Measurements from ENCODE around the gene BCL2L14. TPM values are rescaled to one million over a fixed set of nuclear protein-coding genes. Genes with fewer than 3 reads are reported as not detected.

Gene BCL2L14
- polyA plus RNA-seq, 4 donors: 19.2 to 49.2 (median 26.2) TPM

GRCh38 chr12:12029653-12030052, 41.1 kb upstream of the BCL2L14 start:
- no peak for FAIRE-seq

GRCh38 chr12:12032260-12032791, 38.4 kb upstream of the BCL2L14 start:
- DNase-seq (peak; percentile 67 to 76), FAIRE-seq (no peak)
- Histone ChIP-seq H3K27ac (ENCODE audit: low read depth in 1 of 3, low read length in 2 of 3) (peak overlapping the region; percentile 69 to 78 (median 69)), H3K4me1 (ENCODE audit: control insufficient read depth in 3 of 3, insufficient read depth in 2 of 3, low read depth in 1 of 3, low read length in 2 of 3) (peaks cover 0 to 12% (median 4%) of the 10 kb centered on the region in 3 donors), H3K27me3 (ENCODE audit: control insufficient read depth in 3 of 3, insufficient read depth in 3 of 3, low read length in 3 of 3) (no peaks in the 10 kb centered on the region), H3K9me3 (ENCODE audit: control insufficient read depth in 2 of 2, insufficient read depth in 1 of 2, low read depth in 1 of 2, low read length in 1 of 2) (peaks cover 0 to 3% of the 10 kb centered on the region in 2 donors), H3K4me3 (ENCODE audit: low read depth in 1 of 3, low read length in 3 of 3) (peak overlapping the region in 2 of 3 donors; percentile 43 to 46), H3K36me3 (ENCODE audit: control insufficient read depth in 3 of 3, insufficient read depth in 2 of 3, low read depth in 1 of 3, low read length in 3 of 3) (no peaks in the 10 kb centered on the region)
- 39 to 59% (median 40%) methylated on average over 12 of the region's 12 CpGs for WGBS, 3 donors

More at GRCh38 chr12:12029653-12030052, 41.1 kb upstream of the BCL2L14 start:
- no peak overlapping the region for H3K27ac ChIP-seq (ENCODE audit: low read depth in 1 of 3, low read length in 2 of 3)
- peaks cover 2 to 12% (median 4%) of the 10 kb centered on the region in 3 donors for H3K4me1 ChIP-seq (ENCODE audit: control insufficient read depth in 3 of 3, insufficient read depth in 2 of 3, low read depth in 1 of 3, low read length in 2 of 3)
- DNase-seq: no peak
- H3K4me3 ChIP-seq (ENCODE audit: low read depth in 1 of 3, low read length in 3 of 3): no peak overlapping the region
- 81 to 96% (median 93%) methylated on average over 2 of the region's 2 CpGs for WGBS, 3 donors
- H3K27me3 ChIP-seq (ENCODE audit: control insufficient read depth in 3 of 3, insufficient read depth in 3 of 3, low read length in 3 of 3): no peaks in the 10 kb centered on the region
- no peaks in the 10 kb centered on the region for H3K36me3 ChIP-seq (ENCODE audit: control insufficient read depth in 3 of 3, insufficient read depth in 2 of 3, low read depth in 1 of 3, low read length in 3 of 3)
- H3K9me3 ChIP-seq (ENCODE audit: control insufficient read depth in 2 of 2, insufficient read depth in 1 of 2, low read depth in 1 of 2, low read length in 1 of 2): no peaks in the 10 kb centered on the region

GRCh38 chr12:12032851-12033797, 37.6 kb upstream of the BCL2L14 start:
- peak; percentile 90 to 93 for DNase-seq
- Histone ChIP-seq H3K27ac (ENCODE audit: low read depth in 1 of 3, low read length in 2 of 3) (peak overlapping the region; percentile 69 to 79 (median 78)), H3K9me3 (ENCODE audit: control insufficient read depth in 2 of 2, insufficient read depth in 1 of 2, low read depth in 1 of 2, low read length in 1 of 2) (peaks cover 0 to 3% of the 10 kb centered on the region in 2 donors), H3K36me3 (ENCODE audit: control insufficient read depth in 3 of 3, insufficient read depth in 2 of 3, low read depth in 1 of 3, low read length in 3 of 3) (no peaks in the 10 kb centered on the region), H3K4me3 (ENCODE audit: low read depth in 1 of 3, low read length in 3 of 3) (peak overlapping the region in 2 of 3 donors; percentile 43 to 46), H3K4me1 (ENCODE audit: control insufficient read depth in 3 of 3, insufficient read depth in 2 of 3, low read depth in 1 of 3, low read length in 2 of 3) (peaks cover 0 to 12% (median 4%) of the 10 kb centered on the region in 3 donors), H3K27me3 (ENCODE audit: control insufficient read depth in 3 of 3, insufficient read depth in 3 of 3, low read length in 3 of 3) (no peaks in the 10 kb centered on the region)
- no peak for FAIRE-seq
- WGBS, 3 donors: 1 to 4% (median 3%) methylated on average over 27 of the region's 27 CpGs

GRCh38 chr12:12033824-12034223, 36.9 kb upstream of the BCL2L14 start:
- FAIRE-seq (no peak), DNase-seq (no peak)
- Histone ChIP-seq H3K9me3 (ENCODE audit: control insufficient read depth in 2 of 2, insufficient read depth in 1 of 2, low read depth in 1 of 2, low read length in 1 of 2) (peaks cover 0 to 3% of the 10 kb centered on the region in 2 donors), H3K36me3 (ENCODE audit: control insufficient read depth in 3 of 3, insufficient read depth in 2 of 3, low read depth in 1 of 3, low read length in 3 of 3) (no peaks in the 10 kb centered on the region), H3K27ac (ENCODE audit: low read depth in 1 of 3, low read length in 2 of 3) (no peak overlapping the region), H3K27me3 (ENCODE audit: control insufficient read depth in 3 of 3, insufficient read depth in 3 of 3, low read length in 3 of 3) (no peaks in the 10 kb centered on the region), H3K4me3 (ENCODE audit: low read depth in 1 of 3, low read length in 3 of 3) (no peak overlapping the region), H3K4me1 (ENCODE audit: control insufficient read depth in 3 of 3, insufficient read depth in 2 of 3, low read depth in 1 of 3, low read length in 2 of 3) (peaks cover 0 to 12% (median 4%) of the 10 kb centered on the region in 3 donors)
- WGBS, 3 donors: 53 to 61% (median 61%) methylated on average over 5 of the region's 5 CpGs

- H3K36me3 ChIP-seq (ENCODE audit: control insufficient read depth in 3 of 3, insufficient read depth in 2 of 3, low read depth in 1 of 3, low read length in 3 of 3): no peaks in the 10 kb centered on the region
- no peaks in the 10 kb centered on the region for H3K27me3 ChIP-seq (ENCODE audit: control insufficient read depth in 3 of 3, insufficient read depth in 3 of 3, low read length in 3 of 3)
- 85 to 95% (median 90%) methylated on average over 3 of the region's 3 CpGs for WGBS, 3 donors
- DNase-seq (no peak), FAIRE-seq (no peak)
- peaks cover 0 to 3% of the 10 kb centered on the region in 2 donors for H3K9me3 ChIP-seq (ENCODE audit: control insufficient read depth in 2 of 2, insufficient read depth in 1 of 2, low read depth in 1 of 2, low read length in 1 of 2)
- no peak overlapping the region for H3K4me3 ChIP-seq (ENCODE audit: low read depth in 1 of 3, low read length in 3 of 3)
- H3K4me1 ChIP-seq (ENCODE audit: control insufficient read depth in 3 of 3, insufficient read depth in 2 of 3, low read depth in 1 of 3, low read length in 2 of 3): peaks cover 0 to 15% (median 4%) of the 10 kb centered on the region in 3 donors
- H3K27ac ChIP-seq (ENCODE audit: low read depth in 1 of 3, low read length in 2 of 3): no peak overlapping the region
Observed at GRCh38 chr12:12034344-12034743, 36.4 kb upstream of the BCL2L14 start.

GRCh38 chr12:12035229-12035628, 35.5 kb upstream of the BCL2L14 start:
- H3K27me3 ChIP-seq (ENCODE audit: control insufficient read depth in 3 of 3, insufficient read depth in 3 of 3, low read length in 3 of 3): no peaks in the 10 kb centered on the region
- FAIRE-seq (no peak), DNase-seq (no peak)
- peaks cover 0 to 23% (median 4%) of the 10 kb centered on the region in 3 donors for H3K4me1 ChIP-seq (ENCODE audit: control insufficient read depth in 3 of 3, insufficient read depth in 2 of 3, low read depth in 1 of 3, low read length in 2 of 3)
- WGBS, 3 donors: 18 to 62% (median 28%) methylated on average over 1 of the region's 1 CpG
- H3K27ac ChIP-seq (ENCODE audit: low read depth in 1 of 3, low read length in 2 of 3): no peak overlapping the region
- H3K4me3 ChIP-seq (ENCODE audit: low read depth in 1 of 3, low read length in 3 of 3): no peak overlapping the region
- peaks cover 0 to 3% of the 10 kb centered on the region in 2 donors for H3K9me3 ChIP-seq (ENCODE audit: control insufficient read depth in 2 of 2, insufficient read depth in 1 of 2, low read depth in 1 of 2, low read length in 1 of 2)
- H3K36me3 ChIP-seq (ENCODE audit: control insufficient read depth in 3 of 3, insufficient read depth in 2 of 3, low read depth in 1 of 3, low read length in 3 of 3): no peaks in the 10 kb centered on the region

GRCh38 chr12:12036901-12037300, 33.8 kb upstream of the BCL2L14 start:
- Histone ChIP-seq H3K36me3 (ENCODE audit: control insufficient read depth in 3 of 3, insufficient read depth in 2 of 3, low read depth in 1 of 3, low read length in 3 of 3) (no peaks in the 10 kb centered on the region), H3K27me3 (ENCODE audit: control insufficient read depth in 3 of 3, insufficient read depth in 3 of 3, low read length in 3 of 3) (no peaks in the 10 kb centered on the region), H3K4me1 (ENCODE audit: control insufficient read depth in 3 of 3, insufficient read depth in 2 of 3, low read depth in 1 of 3, low read length in 2 of 3) (peaks cover 0 to 24% (median 4%) of the 10 kb centered on the region in 3 donors), H3K9me3 (ENCODE audit: control insufficient read depth in 2 of 2, insufficient read depth in 1 of 2, low read depth in 1 of 2, low read length in 1 of 2) (peaks cover 0 to 3% of the 10 kb centered on the region in 2 donors), H3K27ac (ENCODE audit: low read depth in 1 of 3, low read length in 2 of 3) (no peak overlapping the region), H3K4me3 (ENCODE audit: low read depth in 1 of 3, low read length in 3 of 3) (no peak overlapping the region)
- DNase-seq (no peak), FAIRE-seq (no peak)

GRCh38 chr12:12039897-12040296, 30.8 kb upstream of the BCL2L14 start:
- DNase-seq: peak; percentile 91
- peaks cover 0 to 12% (median 0%) of the 10 kb centered on the region in 3 donors for H3K4me1 ChIP-seq (ENCODE audit: control insufficient read depth in 3 of 3, insufficient read depth in 2 of 3, low read depth in 1 of 3, low read length in 2 of 3)
- H3K36me3 ChIP-seq (ENCODE audit: control insufficient read depth in 3 of 3, insufficient read depth in 2 of 3, low read depth in 1 of 3, low read length in 3 of 3): no peaks in the 10 kb centered on the region
- H3K4me3 ChIP-seq (ENCODE audit: low read depth in 1 of 3, low read length in 3 of 3): no peak overlapping the region
- peaks cover 0 to 3% of the 10 kb centered on the region in 2 donors for H3K9me3 ChIP-seq (ENCODE audit: control insufficient read depth in 2 of 2, insufficient read depth in 1 of 2, low read depth in 1 of 2, low read length in 1 of 2)
- no peaks in the 10 kb centered on the region for H3K27me3 ChIP-seq (ENCODE audit: control insufficient read depth in 3 of 3, insufficient read depth in 3 of 3, low read length in 3 of 3)
- FAIRE-seq: no peak
- peak overlapping the region in 2 of 3 donors; percentile 57 to 70 for H3K27ac ChIP-seq (ENCODE audit: low read depth in 1 of 3, low read length in 2 of 3)
- 30 to 54% (median 39%) methylated on average over 7 of the region's 7 CpGs for WGBS, 3 donors
